Measurements from ENCODE around the gene OSBPL10.

OSBPL10 gene

DNA sequence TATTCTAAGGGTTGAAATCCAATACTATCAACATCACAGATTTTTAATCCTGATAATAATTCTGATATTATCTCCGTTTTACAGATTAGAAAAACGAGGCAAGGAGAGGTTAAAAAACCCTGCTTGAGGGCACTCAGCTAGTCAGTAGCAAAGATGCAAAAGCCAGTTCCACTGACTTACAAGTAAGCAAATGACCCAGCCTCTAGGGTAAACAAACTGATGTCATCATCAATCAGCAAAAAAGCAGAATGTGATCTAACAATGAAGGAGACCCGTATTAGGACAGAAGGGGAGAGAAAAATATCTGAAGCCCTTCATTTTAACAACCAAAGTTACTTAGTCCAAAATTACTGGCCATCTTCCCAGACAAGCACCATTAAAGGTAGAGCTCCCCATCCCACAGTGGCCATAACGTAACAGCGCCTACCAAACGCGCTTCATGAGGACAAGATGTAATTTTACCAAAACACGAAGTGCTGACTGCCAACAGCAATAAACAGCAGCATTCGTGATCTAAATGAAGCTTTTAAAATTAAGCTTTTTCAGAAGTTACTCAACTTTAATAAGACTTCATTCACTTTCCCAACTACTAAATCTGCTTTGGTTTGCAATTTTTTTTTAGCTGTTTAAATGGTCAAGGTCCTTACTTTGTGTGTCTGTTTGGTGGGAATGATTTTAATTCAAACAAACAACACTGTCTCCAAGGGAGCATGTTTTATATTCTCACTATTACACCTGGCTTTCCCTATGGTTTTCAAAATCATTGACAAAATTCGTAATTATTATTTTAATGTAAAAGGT, 176.6 kb downstream of the OSBPL10 start:
- no peak for DNase-seq (ENCODE audit: low read depth)
- no peak overlapping the region for H3K4me3 ChIP-seq (ENCODE audit: low read depth, low read length)
- no peak for TF ChIP-seq CTCF (IDR thresholded peaks at IDR 0.05; ENCODE audit: control insufficient read depth, extremely low read depth, insufficient read depth)

- DNase-seq (ENCODE audit: low read depth): no peak
- H3K4me3 ChIP-seq (ENCODE audit: low read depth, low read length): no peak overlapping the region
- TF ChIP-seq CTCF (IDR thresholded peaks at IDR 0.05; ENCODE audit: control insufficient read depth, extremely low read depth, insufficient read depth): no peak
Measured at GRCh38 chr3:31802981-31803740, 177.9 kb downstream of the OSBPL10 start.

- no peak overlapping the region for H3K4me3 ChIP-seq (ENCODE audit: low read depth, low read length)
- TF ChIP-seq CTCF (IDR thresholded peaks at IDR 0.05; ENCODE audit: control insufficient read depth, extremely low read depth, insufficient read depth): no peak
- DNase-seq (ENCODE audit: low read depth): no peak
Measured at GRCh38 chr3:31800436-31800835, 180.6 kb downstream of the OSBPL10 start.

DNA sequence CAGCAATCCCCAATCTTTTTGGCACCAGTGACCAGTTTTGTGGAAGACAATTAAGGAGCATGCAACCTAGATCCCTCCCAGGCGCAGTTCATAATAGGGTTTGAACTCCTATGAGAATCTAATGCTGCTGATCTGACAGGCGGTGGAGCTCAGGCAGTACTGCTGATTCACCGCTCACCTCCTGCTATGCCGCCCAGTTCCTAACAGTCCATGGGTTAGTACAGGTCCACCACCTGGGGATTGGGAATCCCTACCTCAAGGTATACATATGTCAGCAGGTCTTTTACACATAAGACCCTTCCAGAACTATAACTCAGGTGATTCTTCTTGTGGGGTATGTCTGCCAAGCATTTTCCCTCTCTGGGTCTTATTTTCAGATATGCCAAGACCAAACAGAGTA, 182.2 kb downstream of the OSBPL10 start:
- no peak overlapping the region for H3K4me3 ChIP-seq (ENCODE audit: low read depth, low read length)
- no peak for TF ChIP-seq CTCF (IDR thresholded peaks at IDR 0.05; ENCODE audit: control insufficient read depth, extremely low read depth, insufficient read depth)
- no peak for DNase-seq (ENCODE audit: low read depth)

DNA sequence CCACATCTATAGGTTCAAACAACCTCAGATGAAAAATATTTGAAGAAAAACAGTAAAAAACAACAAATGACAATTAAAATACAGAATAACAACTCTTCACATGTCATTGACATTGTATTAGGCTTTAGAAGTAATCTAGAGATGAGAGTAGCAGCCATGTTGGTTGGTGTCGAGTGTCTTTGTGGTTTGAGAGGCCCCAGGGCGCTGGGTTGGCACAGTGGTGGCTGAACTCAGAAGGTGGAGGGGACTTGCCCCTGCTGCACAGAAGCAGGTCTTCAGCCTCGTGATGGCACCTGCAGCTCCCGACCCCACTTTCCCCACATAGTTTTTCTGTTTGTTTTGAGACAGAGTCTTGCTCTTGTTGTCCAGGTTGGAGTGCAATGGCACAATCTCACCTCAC, 187.2 kb downstream of the OSBPL10 start:
- no peak for DNase-seq (ENCODE audit: low read depth)
- no peak for TF ChIP-seq CTCF (IDR thresholded peaks at IDR 0.05; ENCODE audit: control insufficient read depth, extremely low read depth, insufficient read depth)
- no peak overlapping the region for H3K4me3 ChIP-seq (ENCODE audit: low read depth, low read length)

- no peak overlapping the region for H3K4me3 ChIP-seq (ENCODE audit: low read depth, low read length)
- no peak for TF ChIP-seq CTCF (IDR thresholded peaks at IDR 0.05; ENCODE audit: control insufficient read depth, extremely low read depth, insufficient read depth)
- DNase-seq (ENCODE audit: low read depth): no peak
Measured at GRCh38 chr3:31791090-31791430, 190.0 kb downstream of the OSBPL10 start.
